Neuronal stem cell (in vitro differentiated cells): ENCODE measurements around the gene C1orf185.

Source experiments
- DNase-seq: peaks from one replicate; pipeline ENCODE4 v3.0.0-alpha.2; 2013; ENCODE audit warnings: low spot score
- H2AFZ ChIP-seq: one replicate; pipeline ENCODE4 v1.6.1; 2013; ENCODE audit warnings: mild to moderate bottlenecking, low read length, inconsistent platforms
- H2AK5ac ChIP-seq: 2 replicates; pipeline ENCODE4 v1.6.1; 2013; ENCODE audit warnings: low read depth, mild to moderate bottlenecking, inconsistent platforms, low read length, moderate library complexity, mixed read lengths
- H2BK120ac ChIP-seq: 2 replicates; pipeline ENCODE4 v1.6.1; 2013; ENCODE audit warnings: low read depth, mild to moderate bottlenecking, inconsistent platforms, low read length, moderate library complexity, mixed read lengths
- H2BK12ac ChIP-seq: one replicate; pipeline ENCODE4 v1.6.1; 2013; ENCODE audit warnings: low read length, inconsistent platforms
- H2BK15ac ChIP-seq: 2 replicates; pipeline ENCODE4 v1.6.1; 2013; ENCODE audit warnings: mild to moderate bottlenecking, low read length, inconsistent platforms, mixed read lengths
- H2BK5ac ChIP-seq: one replicate; pipeline ENCODE4 v1.6.1; 2013; ENCODE audit warnings: inconsistent platforms, mild to moderate bottlenecking, low read length, moderate library complexity
- H3K14ac ChIP-seq: one replicate; pipeline ENCODE4 v1.6.1; 2013; ENCODE audit warnings: low read length, inconsistent platforms
- H3K18ac ChIP-seq: 2 replicates; pipeline ENCODE4 v1.6.1; 2013; ENCODE audit warnings: low read length, inconsistent platforms
- H3K23ac ChIP-seq: 2 replicates; pipeline ENCODE4 v1.6.1; 2013; ENCODE audit warnings: low read depth, mild to moderate bottlenecking, mixed read lengths, low read length, inconsistent platforms; ENCODE audit not compliant: poor library complexity
- H3K27ac ChIP-seq: replicated peaks from 3 replicates; pipeline ENCODE4 v1.5.1; 2013; ENCODE audit warnings: low read length, inconsistent platforms
- H3K27me3 ChIP-seq, 3 experiments: 2 replicates each; pipeline ENCODE4 v1.6.1; 2013; ENCODE audit warnings: low read length in 3 of 3, mild to moderate bottlenecking in 2 of 3, inconsistent platforms in 1 of 3, low read depth in 1 of 3, mixed read lengths in 1 of 3, moderate library complexity in 1 of 3; ENCODE audit not compliant: control insufficient read depth in 3 of 3, insufficient read depth in 3 of 3
- H3K36me3 ChIP-seq, 2 donors: replicated peaks in 1 of 2; 2 replicates each; pipeline ENCODE4 v1.6.1; 2013; ENCODE audit warnings: low read length in 2 of 2; ENCODE audit not compliant: control insufficient read depth in 2 of 2, insufficient read depth in 2 of 2
- H3K4ac ChIP-seq: 2 replicates; pipeline ENCODE4 v1.6.1; 2013; ENCODE audit warnings: inconsistent platforms, mild to moderate bottlenecking, low read length, moderate library complexity
- H3K4me1 ChIP-seq, 2 donors: 1 replicate in 1 of 2; 2 replicates in 1 of 2; pipeline ENCODE4 v1.6.1; 2013; ENCODE audit warnings: low read length in 2 of 2, low read depth in 1 of 2; ENCODE audit not compliant: control insufficient read depth in 2 of 2, insufficient read depth in 1 of 2
- H3K4me2 ChIP-seq: one replicate; pipeline ENCODE4 v1.6.1; 2013; ENCODE audit warnings: mild to moderate bottlenecking, low read length, inconsistent platforms; ENCODE audit not compliant: insufficient read depth, poor library complexity, severe bottlenecking
- H3K4me3 ChIP-seq, 2 donors: 2 replicates each; pipeline ENCODE4 v1.5.1; 2013; ENCODE audit warnings: low read length in 2 of 2, mild to moderate bottlenecking in 2 of 2, inconsistent platforms in 1 of 2, moderate library complexity in 1 of 2
- H3K79me1 ChIP-seq: one replicate; pipeline ENCODE4 v1.6.1; 2013; ENCODE audit warnings: low read depth, mild to moderate bottlenecking, inconsistent platforms, low read length, moderate library complexity
- H3K9ac ChIP-seq: one replicate; pipeline ENCODE4 v1.6.1; 2013; ENCODE audit warnings: mild to moderate bottlenecking, low read depth, low read length, inconsistent platforms; ENCODE audit not compliant: poor library complexity
- H3K9me3 ChIP-seq, 2 donors: replicated peaks in 1 of 2; 2 replicates each; pipeline versions ENCODE3 to v1.6.1; 2013; ENCODE audit warnings: low read length in 2 of 2, mild to moderate bottlenecking in 2 of 2, inconsistent platforms in 1 of 2, low read depth in 1 of 2, mixed read lengths in 1 of 2, moderate library complexity in 1 of 2; ENCODE audit not compliant: control insufficient read depth in 2 of 2, insufficient read depth in 1 of 2
- H4K8ac ChIP-seq: one replicate; pipeline ENCODE4 v1.6.1; 2013; ENCODE audit warnings: low read depth, mild to moderate bottlenecking, inconsistent platforms, low read length, moderate library complexity
- H4K91ac ChIP-seq: one replicate; pipeline ENCODE4 v1.6.1; 2013; ENCODE audit warnings: low read length, low read depth, mild to moderate bottlenecking, inconsistent platforms; ENCODE audit not compliant: poor library complexity
- WGBS, 2 donors: extraction: QIAGEN DNeasy Blood & Tissue Kit; methylation state at CpG; one replicate each; pipeline ENCODE4 v1.1.7; 2013; ENCODE audit warnings: missing lambda C conversion rate in 2 of 2, mixed read lengths in 1 of 2; ENCODE audit not compliant: insufficient read length in 2 of 2, insufficient replicate concordance in 1 of 2; ENCODE audit errors: extremely low coverage in 2 of 2; 5-methylcytosine and 5-hydroxymethylcytosine counted together

C1orf185 gene

DNA sequence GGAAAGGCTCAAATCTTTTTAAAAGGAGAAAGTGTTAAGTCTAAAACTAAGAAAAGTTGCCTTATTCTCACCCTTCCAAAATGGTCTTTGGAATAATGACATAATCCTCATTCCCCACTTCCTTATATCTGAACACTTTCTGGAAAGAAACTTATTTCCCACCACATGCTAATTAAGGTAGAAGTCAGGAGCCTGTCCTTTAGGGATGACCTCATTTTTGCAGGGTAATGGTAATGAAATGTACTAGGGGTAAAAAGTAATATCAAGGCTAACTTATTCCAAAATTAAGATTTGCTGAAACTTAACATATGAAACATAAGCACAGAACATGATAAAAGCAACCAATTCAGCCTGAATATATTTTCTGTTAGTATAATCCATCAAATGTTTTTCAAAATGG lies 29.4 kb upstream of the C1orf185 start:
- Histone ChIP-seq H3K27ac (no peak overlapping the region), H3K4me2 (no peak overlapping the region), H3K4me1 (no peaks in the 10 kb centered on the region), H3K36me3 (no peaks in the 10 kb centered on the region), H2BK15ac (no peak overlapping the region), H3K4ac (no peak overlapping the region), H3K79me1 (no peaks in the 10 kb centered on the region), H2BK5ac (no peak overlapping the region), H2BK12ac (no peak overlapping the region), H3K4me3 (no peak overlapping the region), H3K14ac (no peak overlapping the region), H3K18ac (no peak overlapping the region), H4K91ac (no peak overlapping the region), H3K9ac (no peak overlapping the region), H2AFZ (no peak overlapping the region), H3K9me3 (no peaks in the 10 kb centered on the region), H3K23ac (no peak overlapping the region), H3K27me3 (no peaks in the 10 kb centered on the region), H2BK120ac (no peak overlapping the region), H2AK5ac (no peak overlapping the region), H4K8ac (no peak overlapping the region)
- no peak for DNase-seq

DNA sequence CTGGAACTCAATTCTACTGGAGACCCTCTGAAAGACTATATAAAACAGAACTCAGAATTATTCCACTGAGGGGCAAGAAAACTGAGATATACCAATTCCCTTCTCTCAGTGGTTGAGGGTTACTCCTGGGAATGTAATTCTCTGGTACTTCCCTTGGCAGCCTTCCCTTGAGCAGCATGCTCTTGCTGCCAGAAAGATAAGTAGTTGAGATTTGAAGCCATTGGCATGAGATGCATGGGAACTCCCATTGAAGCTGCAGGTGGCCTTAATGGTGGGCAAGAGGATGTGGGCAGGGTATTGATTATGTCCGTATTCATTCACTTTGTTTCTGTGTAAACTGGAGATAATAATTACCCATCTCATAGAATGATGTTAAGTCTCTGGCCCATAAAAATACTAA lies 28.6 kb upstream of the C1orf185 start:
- Histone ChIP-seq H3K4me3 (no peak overlapping the region), H3K9me3 (no peaks in the 10 kb centered on the region), H3K4me1 (no peaks in the 10 kb centered on the region), H2BK12ac (no peak overlapping the region), H2BK120ac (no peak overlapping the region), H2AK5ac (no peak overlapping the region), H3K79me1 (no peaks in the 10 kb centered on the region), H4K91ac (no peak overlapping the region), H3K27ac (no peak overlapping the region), H2BK15ac (no peak overlapping the region), H3K14ac (no peak overlapping the region), H2AFZ (no peak overlapping the region), H3K18ac (no peak overlapping the region), H3K27me3 (no peaks in the 10 kb centered on the region), H3K36me3 (no peaks in the 10 kb centered on the region), H3K4me2 (no peak overlapping the region), H2BK5ac (no peak overlapping the region), H3K9ac (no peak overlapping the region), H3K4ac (no peak overlapping the region), H3K23ac (no peak overlapping the region), H4K8ac (no peak overlapping the region)
- DNase-seq = no peak
- no CpG with 5 or more reads among the region's 1 CpG for WGBS, 2 donors

DNA sequence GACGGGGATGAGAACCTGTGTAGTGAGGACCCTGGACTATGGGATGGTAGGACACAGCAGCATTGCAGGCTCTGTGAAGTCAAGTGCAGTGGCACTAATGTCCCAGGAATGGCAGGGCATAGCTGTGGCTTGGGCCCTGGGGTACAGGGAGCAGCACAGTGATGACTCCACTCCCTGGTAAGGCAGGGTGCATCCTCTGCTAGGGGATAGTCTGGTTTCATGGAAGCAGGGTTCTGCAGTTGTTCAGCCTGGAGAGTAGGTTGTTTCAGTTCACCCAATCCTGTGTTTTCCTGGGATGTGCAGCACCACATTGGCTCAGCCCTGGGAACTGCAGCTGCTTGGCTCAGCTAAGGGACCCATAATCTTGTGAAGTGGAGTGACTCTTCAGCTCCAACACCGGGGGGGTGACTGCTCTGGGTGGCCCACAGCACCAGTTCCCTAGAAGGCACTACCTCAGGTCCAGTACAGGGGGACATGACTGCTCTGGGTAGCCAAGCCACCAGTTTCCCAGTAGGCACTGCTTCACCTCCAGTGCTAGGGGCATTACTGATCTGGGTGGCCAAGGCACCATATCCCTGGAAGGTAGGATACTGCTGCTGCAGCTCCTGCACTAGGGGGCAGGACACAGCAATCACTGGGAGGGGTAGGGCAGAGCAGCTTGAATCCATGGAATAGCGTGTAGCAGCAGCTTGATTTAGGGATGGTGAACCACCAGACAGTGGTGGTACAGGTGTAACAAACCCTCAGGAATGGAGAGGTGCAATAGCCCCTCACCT lies 15.3 kb upstream of the C1orf185 start:
- Histone ChIP-seq H3K4me3 (no peak overlapping the region), H3K9ac (peak overlapping the region; percentile 7), H2AFZ (no peak overlapping the region), H2AK5ac (no peak overlapping the region), H3K18ac (no peak overlapping the region), H3K79me1 (no peaks in the 10 kb centered on the region), H3K23ac (no peak overlapping the region), H3K27ac (no peak overlapping the region), H2BK15ac (no peak overlapping the region), H3K4me2 (no peak overlapping the region), H3K14ac (no peak overlapping the region), H3K27me3 (no peaks in the 10 kb centered on the region), H3K36me3 (no peaks in the 10 kb centered on the region), H2BK12ac (no peak overlapping the region), H2BK120ac (no peak overlapping the region), H3K9me3 (no peaks in the 10 kb centered on the region), H4K91ac (no peak overlapping the region), H2BK5ac (no peak overlapping the region), H3K4ac (no peak overlapping the region), H4K8ac (no peak overlapping the region), H3K4me1 (no peaks in the 10 kb centered on the region)
- DNase-seq = no peak
- WGBS, 2 donors = no CpG with 5 or more reads among the region's 3 CpGs

DNA sequence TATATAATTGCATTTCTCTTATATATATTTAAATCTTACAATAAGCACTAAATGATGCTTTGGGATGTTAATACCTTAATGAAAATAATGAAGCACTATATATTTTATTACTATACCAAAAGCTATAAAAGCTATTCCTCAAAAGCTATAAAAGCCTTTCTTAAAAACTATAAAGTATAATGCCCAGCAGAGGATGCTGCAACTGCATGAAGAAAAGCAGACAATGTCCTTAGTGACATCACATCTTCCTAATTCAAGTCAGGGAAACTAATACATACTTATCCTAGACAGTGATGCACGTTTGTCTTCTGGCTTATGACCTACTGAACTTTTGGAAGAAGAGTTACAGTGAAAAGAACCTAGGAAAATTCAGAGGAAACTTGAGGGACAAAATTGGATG lies 13.6 kb upstream of the C1orf185 start:
- no peaks in the 10 kb centered on the region for H3K36me3 ChIP-seq
- no peaks in the 10 kb centered on the region for H3K4me1 ChIP-seq
- H3K4me2 ChIP-seq = no peak overlapping the region
- H4K91ac ChIP-seq = no peak overlapping the region
- no peak overlapping the region for H4K8ac ChIP-seq
- WGBS, 2 donors = no CpG with 5 or more reads among the region's 1 CpG
- H2BK12ac ChIP-seq = no peak overlapping the region
- no peak overlapping the region for H3K23ac ChIP-seq
- no peaks in the 10 kb centered on the region for H3K79me1 ChIP-seq
- H2BK5ac ChIP-seq = no peak overlapping the region
- H2AFZ ChIP-seq = no peak overlapping the region
- no peak overlapping the region for H3K18ac ChIP-seq
- H2AK5ac ChIP-seq = no peak overlapping the region
- no peaks in the 10 kb centered on the region for H3K9me3 ChIP-seq
- no peak overlapping the region for H3K4ac ChIP-seq
- H3K9ac ChIP-seq = no peak overlapping the region
- DNase-seq = no peak
- H3K27ac ChIP-seq = no peak overlapping the region
- no peak overlapping the region for H2BK120ac ChIP-seq
- H3K4me3 ChIP-seq = no peak overlapping the region
- no peak overlapping the region for H3K14ac ChIP-seq
- H3K27me3 ChIP-seq = no peaks in the 10 kb centered on the region
- H2BK15ac ChIP-seq = no peak overlapping the region
